Airway epithelial cell (primary cell): ENCODE results near the gene TUBA3D. TPM values are rescaled to one million over a fixed set of nuclear protein-coding genes. Genes with fewer than 3 reads are reported as not detected.

ENCODE experiments used
- total RNA-seq: library from RNA; depleted of rRNA; stranded (reverse); fragments of >200 nt; gene quantifications from 2 replicates; pipeline ENCODE4 v1.2.3, GENCODE V29; 2015

The TUBA3D gene
- total RNA-seq = not detected in 2 replicates

GRCh38 chr2:131475831-131476230 is at the start of gene TUBA3D:
Gene TUBA3D (plus strand): TSS chr2:131476119. CDS start chr2:131476200, 81 bp downstream.

DNA sequence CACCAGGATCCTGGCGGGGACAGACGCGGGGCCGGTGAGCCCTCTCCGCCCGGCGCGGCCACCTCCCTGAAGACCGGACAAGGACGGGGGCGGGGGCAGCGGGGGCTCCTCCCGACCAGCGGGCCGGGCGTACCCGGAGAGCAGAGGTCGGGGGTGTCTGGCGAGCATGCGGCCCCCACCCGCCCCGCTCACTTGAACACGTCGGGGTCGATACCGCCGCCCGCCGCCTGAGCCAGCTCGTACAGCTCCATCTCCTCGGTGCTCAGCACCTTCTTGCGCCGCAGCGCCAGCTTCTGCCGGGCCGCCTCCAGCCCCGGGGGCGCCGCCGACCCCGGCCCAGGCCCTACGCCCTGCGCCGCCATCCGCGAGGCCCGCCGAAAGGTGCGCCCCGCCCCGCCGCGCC is 16.1 kb downstream of the TUBA3D start, which contains the start of gene MZT2A:
TSS of gene MZT2A (minus strand) at position 383 of the 403 bp plus-strand sequence. CDS start at position 362, 21 bp downstream.

GRCh38 chr2:131527131-131528001 is 51.4 kb downstream of the TUBA3D start, which contains the start of gene CCDC74A:
Gene CCDC74A (plus strand): TSS chr2:131527888. CDS start chr2:131527971, 83 bp downstream.

Other genes starting within 250 kb of the TUBA3D start
- gene RAB6D, start 112.0 kb upstream of the TUBA3D start, total RNA-seq = not detected in 2 replicates
- 359 and 528 TPM in 2 replicates for gene MZT2A, start 16.3 kb downstream of the TUBA3D start, total RNA-seq
- gene CCDC74A, start 51.8 kb downstream of the TUBA3D start, total RNA-seq = 9.3 and 12.1 TPM in 2 replicates